OCI-LY7 (cell line): Measurements from ENCODE around the gene SLC6A17. TPM values are rescaled to one million over a fixed set of nuclear protein-coding genes. Genes with fewer than 3 reads are reported as not detected.

Experiments
- Bru-seq: library from RNA; stranded (reverse); fragments of 400-500 nt; gene quantifications from one replicate; lab custom pipeline; 2021; lab: Mats Ljungman, UMichigan
- BruChase-seq, 2 experiments: library from RNA; stranded (reverse); fragments of 400-500 nt; gene quantifications; one replicate each; lab custom pipeline; 2021; lab: Mats Ljungman, UMichigan
- BruUV-seq: library from RNA; stranded (reverse); fragments of 400-500 nt; replicated peaks from 2 replicates; lab custom pipeline; 2021; lab: Mats Ljungman, UMichigan
- CTCF ChIA-PET: fragments of 300-600 bp; sonication (Branson Sonifier 250); formaldehyde crosslinking; loops from one replicate; lab custom pipeline; 2022; ENCODE audit warnings: antibody characterized with exemption; ENCODE audit not compliant: unreplicated experiment; lab: Charles Lee
- POLR2A ChIA-PET: fragments of 300-600 bp; sonication (Branson Sonifier 250); formaldehyde crosslinking; loops from one replicate; lab custom pipeline; 2022; ENCODE audit warnings: antibody characterized with exemption; lab: Charles Lee
- DNase-seq: peaks from one replicate; pipeline ENCODE4 v3.0.0-alpha.2; 2015; ENCODE audit warnings: low spot score
- H2AFZ ChIP-seq: fragments of 200-600 bp; sonication (generic), shearing (Covaris generic); 2 replicates; pipeline ENCODE4 v1.6.1; 2014; ENCODE audit warnings: mild to moderate bottlenecking, antibody characterized with exemption, low read length, moderate library complexity
- H3K27ac ChIP-seq: fragments of 200-600 bp; sonication (generic); 2 replicates; pipeline ENCODE4 v1.5.1; 2014; ENCODE audit warnings: mixed run types, low read depth, mild to moderate bottlenecking, moderate library complexity, low read length, inconsistent platforms; ENCODE audit not compliant: poor library complexity, severe bottlenecking
- H3K36me3 ChIP-seq: fragments of 200-600 bp; sonication (generic); 2 replicates; pipeline ENCODE4 v1.6.1; 2014; ENCODE audit warnings: mild to moderate bottlenecking, antibody characterized with exemption, low read length, moderate library complexity, mixed read lengths; ENCODE audit not compliant: insufficient read depth
- H3K4me1 ChIP-seq: fragments of 200-600 bp; sonication (generic); 2 replicates; pipeline ENCODE4 v1.5.1; 2014; ENCODE audit warnings: mild to moderate bottlenecking, low read length; ENCODE audit not compliant: insufficient read depth, poor library complexity, severe bottlenecking
- H3K4me2 ChIP-seq: fragments of 200-600 bp; sonication (generic); 2 replicates; pipeline ENCODE4 v1.6.1; 2014; ENCODE audit warnings: mild to moderate bottlenecking, low read length
- H3K4me3 ChIP-seq: fragments of 200-600 bp; sonication (generic); 2 replicates; pipeline ENCODE4 v1.5.1; 2014; ENCODE audit warnings: mild to moderate bottlenecking, low read depth, low read length; ENCODE audit not compliant: poor library complexity, severe bottlenecking
- H3K79me2 ChIP-seq: fragments of 200-600 bp; sonication (generic); 2 replicates; pipeline ENCODE4 v1.6.1; 2016; ENCODE audit warnings: low read depth, mild to moderate bottlenecking, low read length, moderate library complexity, mixed read lengths; ENCODE audit not compliant: insufficient read depth
- H3K9me2 ChIP-seq: fragments of 200-600 bp; sonication (generic); 2 replicates; pipeline ENCODE4 v1.6.1; 2016; ENCODE audit warnings: mild to moderate bottlenecking, low read length, mixed read lengths; ENCODE audit not compliant: insufficient read depth
- H3K9me3 ChIP-seq: fragments of 200-600 bp; sonication (generic); 2 replicates; pipeline ENCODE4 v1.6.1; 2014; ENCODE audit warnings: mild to moderate bottlenecking, mixed run types, low read length, mixed read lengths
- H4K20me1 ChIP-seq: fragments of 200-600 bp; sonication (generic); 2 replicates; pipeline ENCODE4 v1.6.1; 2014; ENCODE audit warnings: mild to moderate bottlenecking, antibody characterized with exemption, low read length, moderate library complexity, mixed read lengths; ENCODE audit not compliant: insufficient read depth
- EZH2phosphoT487 ChIP-seq: fragments of 200-600 bp; sonication (generic); IDR thresholded peaks from 2 replicates; pipeline ENCODE4 v1.6.1; 2018; ENCODE audit warnings: low read depth, borderline replicate concordance, mild to moderate bottlenecking, mixed run types, antibody characterized with exemption, low read length, moderate library complexity, mixed read lengths
- intact Hi-C: fragments of 100-400 bp; cut with micrococcal nuclease; formaldehyde crosslinking; loops from one replicate; pipeline ENCODE4 v1.10.0; 2022; ENCODE audit not compliant: unreplicated experiment
- long read RNA-seq: library from polyadenylated mRNA; stranded (forward); transcript quantifications from one replicate; pipeline ENCODE4 v2.0.0, GENCODE V29; 2022
- total RNA-seq, 2 experiments: library from RNA; depleted of rRNA in 1 of 2; stranded (reverse); fragments of >200 nt in 1 of 2; shearing (Covaris generic) in 1 of 2; gene quantifications; 2 replicates each; pipeline ENCODE4 v1.2.3, GENCODE V29; 2014 to 2022
- TF ChIP-seq, protein P1 (sequence below): fragments of 200-600 bp; sonication (generic); conservative IDR thresholded peaks from 2 replicates; pipeline ENCODE4 v1.5.1; 2014; ENCODE audit warnings: mild to moderate bottlenecking, antibody characterized with exemption, low read length, moderate library complexity, mixed read lengths

Gene SLC6A17
- not detected in 2 replicates for total RNA-seq (2014; rRNA removed; shearing (Covaris generic))
- total RNA-seq (2022), result not detected in 2 replicates
- Bru-seq, nascent RNA, result percentile 3 among the genes with signal in this experiment
- not detected for BruChase-seq, experiment 1, labeled RNA remaining after a 6-hour chase
- BruChase-seq, experiment 2, labeled RNA remaining after a 2-hour chase, result percentile 7 among the genes with signal in this experiment
- long read RNA-seq, result 0 reads

DNA sequence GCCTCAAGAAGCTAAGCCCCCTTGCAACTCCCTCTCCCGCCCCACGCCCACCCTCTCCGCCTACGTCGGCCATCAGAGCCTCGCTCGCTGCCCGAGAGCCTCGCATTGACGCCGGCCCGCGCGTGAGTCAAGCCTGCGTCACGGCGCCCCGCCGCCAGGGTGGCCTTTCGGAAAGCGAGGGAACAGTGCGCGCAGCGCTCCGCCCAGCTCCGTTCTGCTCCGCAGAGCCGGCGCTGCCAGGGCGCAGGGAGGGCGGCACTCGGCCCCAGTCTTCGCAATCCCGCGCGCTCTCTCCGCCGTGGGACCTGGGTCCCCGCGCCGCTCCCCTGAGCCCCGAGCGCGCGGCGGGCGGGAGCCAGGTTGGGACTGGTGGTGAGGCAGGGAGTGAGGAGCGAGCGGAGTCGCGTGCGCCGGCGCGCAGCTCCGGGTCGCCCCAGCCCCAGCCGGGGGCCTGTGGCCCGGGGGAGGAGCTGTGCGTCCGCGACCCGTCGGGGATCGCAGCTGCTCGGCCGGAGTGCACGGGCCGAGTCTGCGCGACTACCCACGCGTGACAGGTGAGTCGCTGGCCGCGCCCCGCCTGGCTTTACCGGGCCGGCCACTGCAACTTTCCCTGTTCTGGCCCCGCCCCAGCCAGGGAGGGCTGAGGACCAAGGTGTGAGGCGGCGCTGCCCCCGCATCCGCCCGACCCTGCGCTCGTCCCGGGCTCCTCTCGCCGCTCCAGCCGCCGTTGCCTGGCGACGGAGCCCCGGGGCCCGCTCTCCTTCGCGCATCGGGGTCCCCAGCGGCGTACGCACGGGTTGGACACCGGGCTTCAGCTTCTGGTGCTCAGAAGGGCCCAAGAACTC lies at the start of gene SLC6A17:
Gene SLC6A17 (plus strand): TSS at position 165 of the 845 bp plus-strand sequence. CDS start 16,436 bp downstream, outside the sequence.
- no peaks in the 10 kb centered on the region for H3K9me2 ChIP-seq
- POLR2A ChIA-PET, result no interaction called here
- H3K4me1 ChIP-seq, result no peaks in the 10 kb centered on the region
- no peak within 1 kb of the TSS for H2AFZ ChIP-seq
- no peaks in the 10 kb centered on the region for H3K36me3 ChIP-seq
- no peak within 1 kb of the TSS for H3K4me3 ChIP-seq
- TF ChIP-seq, protein P1, sequence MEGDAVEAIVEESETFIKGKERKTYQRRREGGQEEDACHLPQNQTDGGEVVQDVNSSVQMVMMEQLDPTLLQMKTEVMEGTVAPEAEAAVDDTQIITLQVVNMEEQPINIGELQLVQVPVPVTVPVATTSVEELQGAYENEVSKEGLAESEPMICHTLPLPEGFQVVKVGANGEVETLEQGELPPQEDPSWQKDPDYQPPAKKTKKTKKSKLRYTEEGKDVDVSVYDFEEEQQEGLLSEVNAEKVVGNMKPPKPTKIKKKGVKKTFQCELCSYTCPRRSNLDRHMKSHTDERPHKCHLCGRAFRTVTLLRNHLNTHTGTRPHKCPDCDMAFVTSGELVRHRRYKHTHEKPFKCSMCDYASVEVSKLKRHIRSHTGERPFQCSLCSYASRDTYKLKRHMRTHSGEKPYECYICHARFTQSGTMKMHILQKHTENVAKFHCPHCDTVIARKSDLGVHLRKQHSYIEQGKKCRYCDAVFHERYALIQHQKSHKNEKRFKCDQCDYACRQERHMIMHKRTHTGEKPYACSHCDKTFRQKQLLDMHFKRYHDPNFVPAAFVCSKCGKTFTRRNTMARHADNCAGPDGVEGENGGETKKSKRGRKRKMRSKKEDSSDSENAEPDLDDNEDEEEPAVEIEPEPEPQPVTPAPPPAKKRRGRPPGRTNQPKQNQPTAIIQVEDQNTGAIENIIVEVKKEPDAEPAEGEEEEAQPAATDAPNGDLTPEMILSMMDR, result no peak
- no peak for TF ChIP-seq EZH2phosphoT487
- no peaks in the 10 kb centered on the region for H3K9me3 ChIP-seq
- H3K79me2 ChIP-seq, result no peaks in the 10 kb centered on the region
- no TSS peak for BruUV-seq
- H4K20me1 ChIP-seq, result no peaks in the 10 kb centered on the region
- CTCF ChIA-PET, result no interaction called here
- no peak for DNase-seq
- intact Hi-C loops, result no loop called here
- no peak within 1 kb of the TSS for H3K27ac ChIP-seq
- H3K4me2 ChIP-seq, result no peak within 1 kb of the TSS

DNA sequence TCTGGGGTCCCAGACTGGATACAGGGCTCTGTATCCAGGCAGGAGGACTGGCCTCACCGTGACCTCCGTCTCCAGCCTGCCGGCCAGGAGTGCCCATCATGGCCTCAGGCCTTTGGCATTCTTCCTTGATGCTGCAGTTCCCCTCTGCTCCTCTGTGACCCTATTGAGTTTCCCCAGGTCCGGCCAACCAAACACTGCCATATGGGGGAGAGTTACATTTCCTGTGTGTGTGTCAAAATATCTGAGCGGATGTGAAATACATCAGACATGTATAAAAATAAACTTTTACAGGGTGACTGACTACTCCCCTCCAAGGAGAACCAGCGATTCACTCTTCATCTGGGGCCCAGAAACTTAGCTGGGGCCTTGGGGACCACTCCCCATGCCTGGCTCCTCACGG lies 48.2 kb upstream of the SLC6A17 start:
- H3K9me3 ChIP-seq, result no peaks in the 10 kb centered on the region
- H3K4me1 ChIP-seq, result peaks cover 18% of the 10 kb centered on the region
- ChIA-PET CTCF (interaction anchor here (1.3 to 2.9 kb wide), 3 partner anchors 11 to 14 kb away, joined by 7 to 14 read pairs (median 10); no protein-coding TSS in a partner anchor), POLR2A (interaction anchor here (1.1 kb wide), 2 partner anchors 14 to 68 kb away, joined by 3 read pairs; partner anchors contain the start of gene STRIP1)
- peak overlapping the region; percentile 23 for H3K27ac ChIP-seq
- H4K20me1 ChIP-seq, result no peaks in the 10 kb centered on the region
- H3K4me2 ChIP-seq, result peak overlapping the region; percentile 56
- peak overlapping the region; percentile 22 for H3K4me3 ChIP-seq
- peak overlapping the region; percentile 95 for H2AFZ ChIP-seq
- no peaks in the 10 kb centered on the region for H3K9me2 ChIP-seq
- TF ChIP-seq, protein P1, result no peak
- no peak for TF ChIP-seq EZH2phosphoT487
- H3K36me3 ChIP-seq, result no peaks in the 10 kb centered on the region
- intact Hi-C loops, result no loop called here
- H3K79me2 ChIP-seq, result no peaks in the 10 kb centered on the region
- BruUV-seq, result no TSS peak
- peak; percentile 70 for DNase-seq
